Liver (tissue), 9 donors: Measurements from ENCODE around the gene BFSP2. TPM values are rescaled to one million over a fixed set of nuclear protein-coding genes. Genes with fewer than 3 reads are reported as not detected.

ENCODE experiments used
- DNase-seq: peaks from one replicate; pipeline ENCODE4 v3.0.0-alpha.2; 2017; ENCODE audit warnings: low spot score
- H3K27ac ChIP-seq, 2 donors: one replicate each; pipeline ENCODE4 v1.7.0; 2013; ENCODE audit warnings: inconsistent platforms in 2 of 2, low read length in 2 of 2, control low read depth in 1 of 2, low read depth in 1 of 2, mild to moderate bottlenecking in 1 of 2
- H3K27me3 ChIP-seq, 4 donors: one replicate each; pipeline versions ENCODE4 v1.6.1 to v1.7.0; 2013; ENCODE audit warnings: low read length in 3 of 4, inconsistent platforms in 1 of 4, mild to moderate bottlenecking in 1 of 4, moderate library complexity in 1 of 4; ENCODE audit not compliant: control insufficient read depth in 4 of 4, insufficient read depth in 4 of 4
- H3K36me3 ChIP-seq, 4 donors: one replicate each; pipeline versions ENCODE4 v1.6.1 to v1.7.0; 2013; ENCODE audit warnings: low read length in 3 of 4, mild to moderate bottlenecking in 3 of 4, low read depth in 1 of 4, moderate library complexity in 1 of 4; ENCODE audit not compliant: control insufficient read depth in 4 of 4, insufficient read depth in 3 of 4
- H3K4me1 ChIP-seq, 4 donors: one replicate each; pipeline versions ENCODE4 v1.6.1 to v1.7.0; 2013; ENCODE audit warnings: low read length in 3 of 4, mild to moderate bottlenecking in 3 of 4, moderate library complexity in 1 of 4; ENCODE audit not compliant: control insufficient read depth in 4 of 4, insufficient read depth in 4 of 4
- H3K4me3 ChIP-seq, 3 donors: one replicate each; pipeline versions ENCODE4 v1.6.1 to v1.7.0; 2013; ENCODE audit warnings: low read length in 3 of 3, control low read depth in 1 of 3, low read depth in 1 of 3, mild to moderate bottlenecking in 1 of 3
- H3K9ac ChIP-seq, 2 donors: one replicate each; pipeline ENCODE4 v1.7.0; 2013; ENCODE audit warnings: low read length in 2 of 2, mild to moderate bottlenecking in 2 of 2, moderate library complexity in 2 of 2, control low read depth in 1 of 2, low read depth in 1 of 2
- H3K9me3 ChIP-seq, 4 donors: one replicate each; pipeline versions ENCODE4 v1.6.1 to v1.7.0; 2013; ENCODE audit warnings: low read length in 3 of 4; ENCODE audit not compliant: control insufficient read depth in 4 of 4
- EGR1 ChIP-seq, 2 donors: IDR thresholded peaks; 2 replicates each; pipeline ENCODE4 v1.6.1; 2016 to 2018; ENCODE audit warnings: antibody characterized with exemption in 2 of 2, low read depth in 2 of 2
- FOXA1 ChIP-seq: IDR thresholded peaks from 2 replicates; pipeline ENCODE4 v1.6.1; 2016; ENCODE audit warnings: antibody characterized with exemption
- FOXA2 ChIP-seq: IDR thresholded peaks from 2 replicates; pipeline ENCODE4 v1.6.1; 2016; ENCODE audit warnings: antibody characterized with exemption
- GABPA ChIP-seq, 2 donors: IDR thresholded peaks in 1 of 2; conservative IDR thresholded peaks in 1 of 2; 2 replicates each; pipeline ENCODE4 v1.6.1; 2016; ENCODE audit warnings: antibody characterized with exemption in 2 of 2, mild to moderate bottlenecking in 1 of 2, moderate library complexity in 1 of 2
- HNF4A ChIP-seq, 2 donors: conservative IDR thresholded peaks; 2 replicates each; pipeline ENCODE4 v1.6.1; 2016; ENCODE audit warnings: antibody characterized with exemption in 2 of 2, mild to moderate bottlenecking in 2 of 2
- HNF4G ChIP-seq: IDR thresholded peaks from 2 replicates; pipeline ENCODE4 v1.6.1; 2016; ENCODE audit warnings: antibody characterized with exemption
- JUND ChIP-seq, 2 donors: IDR thresholded peaks; 2 replicates each; pipeline ENCODE4 v1.6.1; 2016; ENCODE audit warnings: antibody characterized with exemption in 2 of 2
- NR2F2 ChIP-seq: IDR thresholded peaks from 2 replicates; pipeline ENCODE4 v1.6.1; 2016; ENCODE audit warnings: antibody characterized with exemption
- RAD21 ChIP-seq, 2 donors: IDR thresholded peaks; 2 replicates each; pipeline ENCODE4 v1.6.1; 2016; ENCODE audit warnings: antibody characterized with exemption in 2 of 2, mild to moderate bottlenecking in 2 of 2
- RXRA ChIP-seq, 2 donors: IDR thresholded peaks; 2 replicates each; pipeline ENCODE4 v1.6.1; 2017 to 2018; ENCODE audit warnings: antibody characterized with exemption in 2 of 2, mild to moderate bottlenecking in 1 of 2
- SP1 ChIP-seq: IDR thresholded peaks from 2 replicates; pipeline ENCODE4 v1.6.1; 2018; ENCODE audit warnings: antibody characterized with exemption, mild to moderate bottlenecking
- TAF1 ChIP-seq: conservative IDR thresholded peaks from 2 replicates; pipeline ENCODE4 v1.6.1; 2016; ENCODE audit warnings: antibody characterized with exemption, mild to moderate bottlenecking
- YY1 ChIP-seq: IDR thresholded peaks from 2 replicates; pipeline ENCODE4 v1.6.1; 2016; ENCODE audit warnings: antibody characterized with exemption, mild to moderate bottlenecking
- WGBS: extraction: QIAGEN DNeasy Blood & Tissue Kit; methylation state at CpG from one replicate; pipeline ENCODE4 v1.1.7; 2013; 5-methylcytosine and 5-hydroxymethylcytosine counted together
- polyA plus RNA-seq, 2 donors: library from polyadenylated mRNA; stranded (reverse) in 1 of 2; unstranded in 1 of 2; fragments of 200-250 nt in 1 of 2; fragments of >200 nt in 1 of 2; fragmentation: Nextera tagmentation in 1 of 2; extraction: Ambion mirVana in 1 of 2; gene quantifications; one replicate each; pipeline versions ENCODE4 v1.2.1 to v1.2.3, GENCODE V29; 2013 to 2015
- total RNA-seq, 2 donors: library from RNA; depleted of rRNA; stranded (reverse); fragments of >200 nt; gene quantifications; one replicate each; pipeline ENCODE4 v1.2.3, GENCODE V29; 2014
- TF ChIP-seq, protein P1 (sequence below): IDR thresholded peaks from 2 replicates; pipeline ENCODE4 v1.6.1; 2016; ENCODE audit warnings: antibody characterized with exemption
- TF ChIP-seq, protein P2 (sequence below): IDR thresholded peaks from 2 replicates; pipeline ENCODE4 v1.6.1; 2016; ENCODE audit warnings: antibody characterized with exemption, mild to moderate bottlenecking
- TF ChIP-seq, protein P3 (sequence below): IDR thresholded peaks from 2 replicates; pipeline ENCODE4 v1.6.1; 2016; ENCODE audit warnings: antibody characterized with exemption
- TF ChIP-seq, protein P4 (sequence below): fragments of 150-350 bp; IDR thresholded peaks from 2 replicates; pipeline ENCODE4 v1.5.1; 2017; ENCODE audit warnings: improper control_type of control experiment, low read depth, low read length; ENCODE audit not compliant: missing input control
- TF ChIP-seq, protein P5 (sequence below): IDR thresholded peaks from 2 replicates; pipeline ENCODE4 v1.6.1; 2016; ENCODE audit warnings: antibody characterized with exemption
- donor health status: healthy.
- donor health status: healthy.
- donor health status: healthy.
- donor health status: healthy.
- donor health status: healthy.

BFSP2 gene
- total and polyA plus RNA-seq, 4 donors: 0.42 TPM; not detected in 3

DNA sequence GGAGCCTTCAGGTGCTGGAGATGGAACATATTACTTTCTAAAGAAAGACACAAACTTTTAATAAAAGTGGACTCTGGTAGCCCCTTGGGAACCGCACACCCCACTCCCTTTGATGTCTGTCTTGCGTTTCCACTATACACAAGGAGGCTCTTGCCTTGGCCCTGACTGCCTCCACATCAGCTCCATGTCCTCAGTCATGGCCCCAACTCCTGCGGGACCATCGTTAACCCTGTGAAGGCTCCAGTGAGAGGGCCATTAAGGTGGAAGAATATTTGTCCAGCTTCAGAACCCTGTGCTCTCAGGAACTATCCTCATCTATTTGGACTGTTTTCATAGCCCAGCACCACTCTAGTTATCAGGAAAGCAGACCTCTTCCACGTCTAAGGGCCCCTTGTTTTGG lies 16.1 kb upstream of the BFSP2 start:
- no peaks in the 10 kb centered on the region for H3K36me3 ChIP-seq
- TF ChIP-seq, protein P1, sequence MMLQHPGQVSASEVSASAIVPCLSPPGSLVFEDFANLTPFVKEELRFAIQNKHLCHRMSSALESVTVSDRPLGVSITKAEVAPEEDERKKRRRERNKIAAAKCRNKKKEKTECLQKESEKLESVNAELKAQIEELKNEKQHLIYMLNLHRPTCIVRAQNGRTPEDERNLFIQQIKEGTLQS: no peak
- TF ChIP-seq JUND (IDR thresholded peaks at IDR 0.05): no peak
- no peak for TF ChIP-seq YY1
- no peak for TF ChIP-seq FOXA2
- TF ChIP-seq RAD21 (IDR thresholded peaks at IDR 0.05): no peak
- no peak for TF ChIP-seq EGR1 (IDR thresholded peaks at IDR 0.05; ENCODE audit: low read depth in 2 of 2)
- TF ChIP-seq, protein P2, sequence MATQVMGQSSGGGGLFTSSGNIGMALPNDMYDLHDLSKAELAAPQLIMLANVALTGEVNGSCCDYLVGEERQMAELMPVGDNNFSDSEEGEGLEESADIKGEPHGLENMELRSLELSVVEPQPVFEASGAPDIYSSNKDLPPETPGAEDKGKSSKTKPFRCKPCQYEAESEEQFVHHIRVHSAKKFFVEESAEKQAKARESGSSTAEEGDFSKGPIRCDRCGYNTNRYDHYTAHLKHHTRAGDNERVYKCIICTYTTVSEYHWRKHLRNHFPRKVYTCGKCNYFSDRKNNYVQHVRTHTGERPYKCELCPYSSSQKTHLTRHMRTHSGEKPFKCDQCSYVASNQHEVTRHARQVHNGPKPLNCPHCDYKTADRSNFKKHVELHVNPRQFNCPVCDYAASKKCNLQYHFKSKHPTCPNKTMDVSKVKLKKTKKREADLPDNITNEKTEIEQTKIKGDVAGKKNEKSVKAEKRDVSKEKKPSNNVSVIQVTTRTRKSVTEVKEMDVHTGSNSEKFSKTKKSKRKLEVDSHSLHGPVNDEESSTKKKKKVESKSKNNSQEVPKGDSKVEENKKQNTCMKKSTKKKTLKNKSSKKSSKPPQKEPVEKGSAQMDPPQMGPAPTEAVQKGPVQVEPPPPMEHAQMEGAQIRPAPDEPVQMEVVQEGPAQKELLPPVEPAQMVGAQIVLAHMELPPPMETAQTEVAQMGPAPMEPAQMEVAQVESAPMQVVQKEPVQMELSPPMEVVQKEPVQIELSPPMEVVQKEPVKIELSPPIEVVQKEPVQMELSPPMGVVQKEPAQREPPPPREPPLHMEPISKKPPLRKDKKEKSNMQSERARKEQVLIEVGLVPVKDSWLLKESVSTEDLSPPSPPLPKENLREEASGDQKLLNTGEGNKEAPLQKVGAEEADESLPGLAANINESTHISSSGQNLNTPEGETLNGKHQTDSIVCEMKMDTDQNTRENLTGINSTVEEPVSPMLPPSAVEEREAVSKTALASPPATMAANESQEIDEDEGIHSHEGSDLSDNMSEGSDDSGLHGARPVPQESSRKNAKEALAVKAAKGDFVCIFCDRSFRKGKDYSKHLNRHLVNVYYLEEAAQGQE: no peak
- TF ChIP-seq, protein P3, sequence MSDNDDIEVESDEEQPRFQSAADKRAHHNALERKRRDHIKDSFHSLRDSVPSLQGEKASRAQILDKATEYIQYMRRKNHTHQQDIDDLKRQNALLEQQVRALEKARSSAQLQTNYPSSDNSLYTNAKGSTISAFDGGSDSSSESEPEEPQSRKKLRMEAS: no peak
- TF ChIP-seq, protein P4, sequence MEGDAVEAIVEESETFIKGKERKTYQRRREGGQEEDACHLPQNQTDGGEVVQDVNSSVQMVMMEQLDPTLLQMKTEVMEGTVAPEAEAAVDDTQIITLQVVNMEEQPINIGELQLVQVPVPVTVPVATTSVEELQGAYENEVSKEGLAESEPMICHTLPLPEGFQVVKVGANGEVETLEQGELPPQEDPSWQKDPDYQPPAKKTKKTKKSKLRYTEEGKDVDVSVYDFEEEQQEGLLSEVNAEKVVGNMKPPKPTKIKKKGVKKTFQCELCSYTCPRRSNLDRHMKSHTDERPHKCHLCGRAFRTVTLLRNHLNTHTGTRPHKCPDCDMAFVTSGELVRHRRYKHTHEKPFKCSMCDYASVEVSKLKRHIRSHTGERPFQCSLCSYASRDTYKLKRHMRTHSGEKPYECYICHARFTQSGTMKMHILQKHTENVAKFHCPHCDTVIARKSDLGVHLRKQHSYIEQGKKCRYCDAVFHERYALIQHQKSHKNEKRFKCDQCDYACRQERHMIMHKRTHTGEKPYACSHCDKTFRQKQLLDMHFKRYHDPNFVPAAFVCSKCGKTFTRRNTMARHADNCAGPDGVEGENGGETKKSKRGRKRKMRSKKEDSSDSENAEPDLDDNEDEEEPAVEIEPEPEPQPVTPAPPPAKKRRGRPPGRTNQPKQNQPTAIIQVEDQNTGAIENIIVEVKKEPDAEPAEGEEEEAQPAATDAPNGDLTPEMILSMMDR: no peak
- no peak for TF ChIP-seq RXRA (IDR thresholded peaks at IDR 0.05)
- TF ChIP-seq, protein P5, sequence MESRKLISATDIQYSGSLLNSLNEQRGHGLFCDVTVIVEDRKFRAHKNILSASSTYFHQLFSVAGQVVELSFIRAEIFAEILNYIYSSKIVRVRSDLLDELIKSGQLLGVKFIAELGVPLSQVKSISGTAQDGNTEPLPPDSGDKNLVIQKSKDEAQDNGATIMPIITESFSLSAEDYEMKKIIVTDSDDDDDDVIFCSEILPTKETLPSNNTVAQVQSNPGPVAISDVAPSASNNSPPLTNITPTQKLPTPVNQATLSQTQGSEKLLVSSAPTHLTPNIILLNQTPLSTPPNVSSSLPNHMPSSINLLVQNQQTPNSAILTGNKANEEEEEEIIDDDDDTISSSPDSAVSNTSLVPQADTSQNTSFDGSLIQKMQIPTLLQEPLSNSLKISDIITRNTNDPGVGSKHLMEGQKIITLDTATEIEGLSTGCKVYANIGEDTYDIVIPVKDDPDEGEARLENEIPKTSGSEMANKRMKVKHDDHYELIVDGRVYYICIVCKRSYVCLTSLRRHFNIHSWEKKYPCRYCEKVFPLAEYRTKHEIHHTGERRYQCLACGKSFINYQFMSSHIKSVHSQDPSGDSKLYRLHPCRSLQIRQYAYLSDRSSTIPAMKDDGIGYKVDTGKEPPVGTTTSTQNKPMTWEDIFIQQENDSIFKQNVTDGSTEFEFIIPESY: no peak
- no peak for TF ChIP-seq FOXA1
- TF ChIP-seq TAF1: no peak
- no peak for TF ChIP-seq HNF4G
- TF ChIP-seq HNF4A (conservative IDR thresholded peaks at IDR 0.05): no peak
- no peak for TF ChIP-seq NR2F2
- no peak for TF ChIP-seq SP1
- no peak for TF ChIP-seq GABPA (IDR thresholded peaks at IDR 0.05 in 1 of 2, conservative IDR thresholded peaks at IDR 0.05 in 1 of 2)
- H3K4me1 ChIP-seq: peaks cover 2 to 18% (median 14%) of the 10 kb centered on the region in 4 donors
- no peaks in the 10 kb centered on the region for H3K27me3 ChIP-seq
- WGBS: 90% methylated on average over 5 of the region's 5 CpGs
- DNase-seq: no peak
- H3K4me3 ChIP-seq: no peak overlapping the region
- H3K27ac ChIP-seq: no peak overlapping the region
- H3K9me3 ChIP-seq: no peaks in the 10 kb centered on the region
- H3K9ac ChIP-seq: no peak overlapping the region
